HEK293 (cell line): ENCODE results near the gene LY6G6D.
A peak's percentile ranks its signal among the peaks of the same experiment; 100 is the strongest.

Experiments
- CTCF ChIA-PET: fragments of 350-600 bp; formaldehyde crosslinking; extraction: SDS; loops from one replicate; lab custom pipeline; 2021; ENCODE audit warnings: antibody characterized with exemption; lab: Yijun Ruan, JAX
- POLR2A ChIA-PET: fragments of 300-600 bp; formaldehyde crosslinking; extraction: SDS; loops from one replicate; lab custom pipeline; 2020; ENCODE audit warnings: antibody characterized with exemption, inconsistent platforms; lab: Yijun Ruan, JAX
- H3K27ac ChIP-seq: fragments of 200-500 bp; sonication (Bioruptor generic); 2 replicates; pipeline ENCODE4 v1.5.1; 2014; ENCODE audit warnings: low read depth, low read length, control low read depth, inconsistent platforms; ENCODE audit errors: extremely low read depth
- H3K36me3 ChIP-seq, 2 experiments: fragments of 200-500 bp in 1 of 2; sonication (Bioruptor generic) in 1 of 2; 1 replicate in 1 of 2; 2 replicates in 1 of 2; pipeline ENCODE4 v1.5.1; 2014 to 2017; ENCODE audit warnings: inconsistent platforms in 2 of 2, low read length in 2 of 2; ENCODE audit not compliant: control insufficient read depth in 2 of 2, insufficient read depth in 1 of 2
- H3K4me1 ChIP-seq: fragments of 200-500 bp; sonication (Bioruptor generic); 2 replicates; pipeline ENCODE4 v1.5.1; 2014; ENCODE audit warnings: mild to moderate bottlenecking, low read length, inconsistent platforms; ENCODE audit not compliant: control insufficient read depth, insufficient read depth
- H3K4me3 ChIP-seq: 2 replicates; pipeline ENCODE4 v1.5.1; 2011; ENCODE audit warnings: low read depth, mild to moderate bottlenecking, control low read depth, low read length, moderate library complexity
- H3K9me3 ChIP-seq: fragments of 200-500 bp; sonication (Bioruptor generic); 2 replicates; pipeline ENCODE4 v1.5.1; 2014; ENCODE audit warnings: low read depth, low read length, inconsistent platforms; ENCODE audit not compliant: control insufficient read depth, insufficient read depth
- HOXC10 ChIP-seq: sonication (generic); formaldehyde crosslinking; IDR thresholded peaks from 2 replicates; pipeline ENCODE4 v1.8.1; 2023; ENCODE audit warnings: mild to moderate bottlenecking, missing genetic modification reagents
- IKZF3 ChIP-seq: fragments of 450-650 bp; IDR thresholded peaks from 2 replicates; pipeline ENCODE4 v1.5.0; 2018; ENCODE audit warnings: missing biosample characterization, mild to moderate bottlenecking, missing genetic modification characterization, moderate library complexity
- KLF1 ChIP-seq: fragments of 450-650 bp; formaldehyde crosslinking; IDR thresholded peaks from 2 replicates; pipeline ENCODE4 v1.5.1; 2016; ENCODE audit warnings: missing biosample characterization, missing genetic modification characterization
- KLF10 ChIP-seq: fragments of 450-650 bp; IDR thresholded peaks from 2 replicates; pipeline ENCODE4 v1.5.1; 2018; ENCODE audit warnings: missing biosample characterization, mild to moderate bottlenecking, missing genetic modification characterization
- KLF16 ChIP-seq: fragments of 450-650 bp; formaldehyde crosslinking; IDR thresholded peaks from 2 replicates; pipeline ENCODE4 v1.5.1; 2017; ENCODE audit warnings: missing biosample characterization, missing genetic modification characterization
- KLF8 ChIP-seq: fragments of 450-650 bp; formaldehyde crosslinking; IDR thresholded peaks from 2 replicates; pipeline ENCODE4 v1.5.1; 2016; ENCODE audit warnings: missing biosample characterization, missing genetic modification characterization
- KLF9 ChIP-seq: fragments of 450-650 bp; formaldehyde crosslinking; IDR thresholded peaks from 2 replicates; pipeline ENCODE4 v1.5.1; 2016; ENCODE audit warnings: missing biosample characterization, missing genetic modification characterization, low read depth
- OSR2 ChIP-seq: fragments of 450-650 bp; formaldehyde crosslinking; IDR thresholded peaks from 2 replicates; pipeline ENCODE4 v1.5.1; 2016; ENCODE audit warnings: missing biosample characterization, missing genetic modification characterization
- SP3 ChIP-seq: fragments of 450-650 bp; formaldehyde crosslinking; IDR thresholded peaks from 2 replicates; pipeline ENCODE4 v1.5.1; 2016; ENCODE audit warnings: missing biosample characterization, missing genetic modification characterization
- SP7 ChIP-seq: fragments of 450-650 bp; formaldehyde crosslinking; IDR thresholded peaks from 2 replicates; pipeline ENCODE4 v1.5.1; 2016; ENCODE audit warnings: missing biosample characterization, missing genetic modification characterization
- ZBTB8A ChIP-seq: fragments of 450-650 bp; formaldehyde crosslinking; IDR thresholded peaks from 2 replicates; pipeline ENCODE4 v1.5.1; 2016; ENCODE audit warnings: missing biosample characterization, missing genetic modification characterization
- ZEB2 ChIP-seq: fragments of 450-650 bp; formaldehyde crosslinking; IDR thresholded peaks from 2 replicates; pipeline ENCODE4 v1.5.1; 2016; ENCODE audit warnings: missing biosample characterization, missing genetic modification characterization
- ZNF121 ChIP-seq: fragments of 450-650 bp; formaldehyde crosslinking; IDR thresholded peaks from 2 replicates; pipeline ENCODE4 v1.5.1; 2016; ENCODE audit warnings: missing biosample characterization, missing genetic modification characterization
- ZNF2 ChIP-seq: fragments of 450-650 bp; formaldehyde crosslinking; IDR thresholded peaks from 2 replicates; pipeline ENCODE4 v1.5.1; 2016; ENCODE audit warnings: missing biosample characterization, missing genetic modification characterization
- ZNF302 ChIP-seq: fragments of 450-650 bp; formaldehyde crosslinking; IDR thresholded peaks from 2 replicates; pipeline ENCODE4 v1.5.1; 2016; ENCODE audit warnings: missing biosample characterization, missing genetic modification characterization, low read depth
- ZNF324 ChIP-seq: fragments of 450-650 bp; formaldehyde crosslinking; IDR thresholded peaks from 2 replicates; pipeline ENCODE4 v1.5.1; 2016; ENCODE audit warnings: missing biosample characterization, missing genetic modification characterization
- ZNF423 ChIP-seq: fragments of 450-650 bp; formaldehyde crosslinking; IDR thresholded peaks from 2 replicates; pipeline ENCODE4 v1.5.1; 2016; ENCODE audit warnings: missing biosample characterization, missing genetic modification characterization
- ZNF501 ChIP-seq: fragments of 450-650 bp; formaldehyde crosslinking; IDR thresholded peaks from 2 replicates; pipeline ENCODE4 v1.5.1; 2016; ENCODE audit warnings: missing biosample characterization, missing genetic modification characterization
- ZNF549 ChIP-seq: fragments of 450-650 bp; IDR thresholded peaks from 2 replicates; pipeline ENCODE4 v1.5.1; 2018; ENCODE audit warnings: missing biosample characterization, missing genetic modification characterization, mild to moderate bottlenecking, inconsistent platforms, moderate library complexity
- ZNF600 ChIP-seq: fragments of 450-650 bp; formaldehyde crosslinking; IDR thresholded peaks from 2 replicates; pipeline ENCODE4 v1.5.1; 2016; ENCODE audit warnings: missing biosample characterization, missing genetic modification characterization
- ZNF623 ChIP-seq: fragments of 450-650 bp; formaldehyde crosslinking; IDR thresholded peaks from 2 replicates; pipeline ENCODE4 v1.5.1; 2016; ENCODE audit warnings: missing biosample characterization, missing genetic modification characterization
- ZNF629 ChIP-seq: fragments of 450-650 bp; formaldehyde crosslinking; IDR thresholded peaks from 2 replicates; pipeline ENCODE4 v1.5.1; 2017; ENCODE audit warnings: missing biosample characterization, missing genetic modification characterization
- ZNF654 ChIP-seq: fragments of 450-650 bp; formaldehyde crosslinking; IDR thresholded peaks from 2 replicates; pipeline ENCODE4 v1.5.1; 2016; ENCODE audit warnings: low read depth, missing biosample characterization, missing genetic modification characterization
- ZNF664 ChIP-seq: fragments of 450-650 bp; formaldehyde crosslinking; IDR thresholded peaks from 2 replicates; pipeline ENCODE4 v1.5.1; 2016; ENCODE audit warnings: missing biosample characterization, missing genetic modification characterization
- ZNF76 ChIP-seq: fragments of 450-650 bp; formaldehyde crosslinking; IDR thresholded peaks from 2 replicates; pipeline ENCODE4; 2016; ENCODE audit warnings: low read depth, missing biosample characterization, missing genetic modification characterization, borderline replicate concordance
- ZSCAN30 ChIP-seq: fragments of 450-650 bp; IDR thresholded peaks from 2 replicates; pipeline ENCODE4 v1.5.1; 2018; ENCODE audit warnings: missing biosample characterization, mild to moderate bottlenecking, missing genetic modification characterization, moderate library complexity
- ZXDB ChIP-seq: fragments of 450-650 bp; formaldehyde crosslinking; IDR thresholded peaks from 2 replicates; pipeline ENCODE4 v1.5.1; 2016; ENCODE audit warnings: missing biosample characterization, missing genetic modification characterization
- TF ChIP-seq, protein P1 (sequence below): fragments of 450-650 bp; formaldehyde crosslinking; IDR thresholded peaks from 2 replicates; pipeline ENCODE4 v1.5.1; 2016; ENCODE audit warnings: missing biosample characterization, missing genetic modification characterization
- TF ChIP-seq, protein P2 (sequence below): fragments of 450-650 bp; formaldehyde crosslinking; IDR thresholded peaks from 2 replicates; pipeline ENCODE4 v1.5.1; 2016; ENCODE audit warnings: missing biosample characterization, missing genetic modification characterization
- TF ChIP-seq, protein P3 (sequence below): fragments of 450-650 bp; formaldehyde crosslinking; IDR thresholded peaks from 2 replicates; pipeline ENCODE4 v1.5.1; 2016; ENCODE audit warnings: missing biosample characterization, missing genetic modification characterization, low read depth
- TF ChIP-seq, protein P4 (sequence below): fragments of 450-650 bp; formaldehyde crosslinking; IDR thresholded peaks from 2 replicates; pipeline ENCODE4 v1.5.1; 2017; ENCODE audit warnings: missing biosample characterization, missing genetic modification characterization

The LY6G6D gene

DNA sequence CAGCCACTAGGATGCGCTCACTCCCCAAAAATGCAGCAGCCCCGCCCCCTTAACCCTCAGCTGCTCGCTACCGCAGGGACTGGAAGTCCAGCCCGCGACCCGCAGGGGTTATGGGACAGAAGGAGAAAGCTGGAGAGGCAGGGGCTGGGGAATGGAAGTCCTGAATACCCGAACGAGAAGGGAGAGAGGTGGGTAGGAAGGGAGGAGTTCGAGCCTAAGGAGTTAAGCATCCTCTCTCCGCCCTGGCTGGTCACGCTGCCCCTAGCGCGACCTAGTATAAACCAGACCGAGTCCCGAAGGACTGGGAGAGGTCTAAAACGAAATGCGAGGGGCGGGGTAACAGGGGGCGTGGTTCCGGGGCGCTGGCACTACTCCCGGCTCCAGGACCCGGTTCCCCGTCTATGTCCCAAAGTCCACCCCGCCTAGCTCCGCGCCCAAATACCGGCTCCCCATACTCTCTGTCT, 14.4 kb downstream of the LY6G6D start:
- Histone ChIP-seq H3K27ac (peak overlapping the region; percentile 67; the same call in 1 of the 2 replicates), H3K36me3 (peaks cover 12 to 63% of the 10 kb centered on the region in 2 experiments; a peak in 2 of 3 replicates), H3K4me1 (peaks cover 3% of the 10 kb centered on the region), H3K9me3 (no peaks in the 10 kb centered on the region), H3K4me3 (peak overlapping the region; percentile 74)
- POLR2A ChIA-PET = interaction anchor here (0.6 to 4.7 kb wide), 32 partner anchors 9 to 1242 kb away, joined by 3 to 54 read pairs (median 5); partner anchors contain the start of genes ABHD16A, APOM, BAG6 and CSNK2B
- CTCF ChIA-PET = interaction anchor here (0.6 to 3.6 kb wide), 20 partner anchors 10 to 230 kb away, joined by 3 to 28 read pairs (median 5); partner anchors contain the start of genes LY6G5C, MSH5 and NEU1
- TF ChIP-seq ZNF623 (tag by site-specific recombination) (no peak), KLF16 (tag by site-specific recombination) (peak; percentile 89), ZNF600 (tag by site-specific recombination) (peak; percentile 89), ZNF2 (tag by site-specific recombination) (peak; percentile 38), KLF10 (tag by site-specific recombination) (peak; percentile 84), ZNF121 (no peak), ZBTB8A (tag by site-specific recombination) (no peak), ZEB2 (tag by site-specific recombination) (peak; percentile 64; the same call in 1 of the 2 replicates), KLF9 (tag by site-specific recombination) (peak; percentile 90), ZNF302 (tag by site-specific recombination) (no peak), KLF8 (tag by site-specific recombination) (peak; percentile 10; the same call in 1 of the 2 replicates), ZNF629 (peak; percentile 41; the same call in 1 of the 2 replicates), ZNF501 (tag by site-specific recombination) (peak; percentile 49; the same call in 1 of the 2 replicates), ZNF324 (tag by site-specific recombination) (peak; percentile 55; the same call in 1 of the 2 replicates), ZXDB (tag by site-specific recombination) (peak; percentile 96), ZNF549 (tag by site-specific recombination) (no peak), ZNF654 (tag by site-specific recombination) (peak; percentile 48), ZNF664 (tag by site-specific recombination) (no peak), ZSCAN30 (0 out of 2 replicates have a peak, but pooled peaks have one; percentile 19), SP3 (tag by site-specific recombination) (peak; percentile 59), ZNF423 (tag by site-specific recombination) (peak; percentile 29; the same call in 1 of the 2 replicates), KLF1 (tag by site-specific recombination) (peak; percentile 70; the same call in 1 of the 2 replicates), IKZF3 (tag by site-specific recombination) (peak; percentile 60; the same call in 1 of the 2 replicates), OSR2 (tag by site-specific recombination) (peak; percentile 62), ZNF76 (peak; percentile 74), SP7 (tag by site-specific recombination) (peak; percentile 51), HOXC10 (CRISPR knock-in tag) (0 out of 2 replicates have a peak, but pooled peaks have one; percentile 87)
- TF ChIP-seq, protein P1, sequence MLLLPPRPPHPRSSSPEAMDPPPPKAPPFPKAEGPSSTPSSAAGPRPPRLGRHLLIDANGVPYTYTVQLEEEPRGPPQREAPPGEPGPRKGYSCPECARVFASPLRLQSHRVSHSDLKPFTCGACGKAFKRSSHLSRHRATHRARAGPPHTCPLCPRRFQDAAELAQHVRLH (tag by site-specific recombination) = peak; percentile 73; the same call in 1 of the 2 replicates
- TF ChIP-seq, protein P2, sequence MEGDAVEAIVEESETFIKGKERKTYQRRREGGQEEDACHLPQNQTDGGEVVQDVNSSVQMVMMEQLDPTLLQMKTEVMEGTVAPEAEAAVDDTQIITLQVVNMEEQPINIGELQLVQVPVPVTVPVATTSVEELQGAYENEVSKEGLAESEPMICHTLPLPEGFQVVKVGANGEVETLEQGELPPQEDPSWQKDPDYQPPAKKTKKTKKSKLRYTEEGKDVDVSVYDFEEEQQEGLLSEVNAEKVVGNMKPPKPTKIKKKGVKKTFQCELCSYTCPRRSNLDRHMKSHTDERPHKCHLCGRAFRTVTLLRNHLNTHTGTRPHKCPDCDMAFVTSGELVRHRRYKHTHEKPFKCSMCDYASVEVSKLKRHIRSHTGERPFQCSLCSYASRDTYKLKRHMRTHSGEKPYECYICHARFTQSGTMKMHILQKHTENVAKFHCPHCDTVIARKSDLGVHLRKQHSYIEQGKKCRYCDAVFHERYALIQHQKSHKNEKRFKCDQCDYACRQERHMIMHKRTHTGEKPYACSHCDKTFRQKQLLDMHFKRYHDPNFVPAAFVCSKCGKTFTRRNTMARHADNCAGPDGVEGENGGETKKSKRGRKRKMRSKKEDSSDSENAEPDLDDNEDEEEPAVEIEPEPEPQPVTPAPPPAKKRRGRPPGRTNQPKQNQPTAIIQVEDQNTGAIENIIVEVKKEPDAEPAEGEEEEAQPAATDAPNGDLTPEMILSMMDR (tag by site-specific recombination) = peak; percentile 94
- TF ChIP-seq, protein P3, sequence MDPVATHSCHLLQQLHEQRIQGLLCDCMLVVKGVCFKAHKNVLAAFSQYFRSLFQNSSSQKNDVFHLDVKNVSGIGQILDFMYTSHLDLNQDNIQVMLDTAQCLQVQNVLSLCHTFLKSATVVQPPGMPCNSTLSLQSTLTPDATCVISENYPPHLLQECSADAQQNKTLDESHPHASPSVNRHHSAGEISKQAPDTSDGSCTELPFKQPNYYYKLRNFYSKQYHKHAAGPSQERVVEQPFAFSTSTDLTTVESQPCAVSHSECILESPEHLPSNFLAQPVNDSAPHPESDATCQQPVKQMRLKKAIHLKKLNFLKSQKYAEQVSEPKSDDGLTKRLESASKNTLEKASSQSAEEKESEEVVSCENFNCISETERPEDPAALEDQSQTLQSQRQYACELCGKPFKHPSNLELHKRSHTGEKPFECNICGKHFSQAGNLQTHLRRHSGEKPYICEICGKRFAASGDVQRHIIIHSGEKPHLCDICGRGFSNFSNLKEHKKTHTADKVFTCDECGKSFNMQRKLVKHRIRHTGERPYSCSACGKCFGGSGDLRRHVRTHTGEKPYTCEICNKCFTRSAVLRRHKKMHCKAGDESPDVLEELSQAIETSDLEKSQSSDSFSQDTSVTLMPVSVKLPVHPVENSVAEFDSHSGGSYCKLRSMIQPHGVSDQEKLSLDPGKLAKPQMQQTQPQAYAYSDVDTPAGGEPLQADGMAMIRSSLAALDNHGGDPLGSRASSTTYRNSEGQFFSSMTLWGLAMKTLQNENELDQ = 0 out of 2 replicates have a peak, but pooled peaks have one; percentile 70
- TF ChIP-seq, protein P4, sequence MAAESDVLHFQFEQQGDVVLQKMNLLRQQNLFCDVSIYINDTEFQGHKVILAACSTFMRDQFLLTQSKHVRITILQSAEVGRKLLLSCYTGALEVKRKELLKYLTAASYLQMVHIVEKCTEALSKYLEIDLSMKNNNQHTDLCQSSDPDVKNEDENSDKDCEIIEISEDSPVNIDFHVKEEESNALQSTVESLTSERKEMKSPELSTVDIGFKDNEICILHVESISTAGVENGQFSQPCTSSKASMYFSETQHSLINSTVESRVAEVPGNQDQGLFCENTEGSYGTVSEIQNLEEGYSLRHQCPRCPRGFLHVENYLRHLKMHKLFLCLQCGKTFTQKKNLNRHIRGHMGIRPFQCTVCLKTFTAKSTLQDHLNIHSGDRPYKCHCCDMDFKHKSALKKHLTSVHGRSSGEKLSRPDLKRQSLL (tag by site-specific recombination) = peak; percentile 70; the same call in 1 of the 2 replicates
